Measurements from ENCODE around the gene CEP85. TPM values are rescaled to one million over a fixed set of nuclear protein-coding genes. Genes with fewer than 3 reads are reported as not detected.

Gene CEP85
- total and polyA plus RNA-seq, 2 of the 13 experiments (the other 11 are each of a cell fraction or from before 2014, with no cell fraction given) = 16.1 to 26.7 TPM

DNA sequence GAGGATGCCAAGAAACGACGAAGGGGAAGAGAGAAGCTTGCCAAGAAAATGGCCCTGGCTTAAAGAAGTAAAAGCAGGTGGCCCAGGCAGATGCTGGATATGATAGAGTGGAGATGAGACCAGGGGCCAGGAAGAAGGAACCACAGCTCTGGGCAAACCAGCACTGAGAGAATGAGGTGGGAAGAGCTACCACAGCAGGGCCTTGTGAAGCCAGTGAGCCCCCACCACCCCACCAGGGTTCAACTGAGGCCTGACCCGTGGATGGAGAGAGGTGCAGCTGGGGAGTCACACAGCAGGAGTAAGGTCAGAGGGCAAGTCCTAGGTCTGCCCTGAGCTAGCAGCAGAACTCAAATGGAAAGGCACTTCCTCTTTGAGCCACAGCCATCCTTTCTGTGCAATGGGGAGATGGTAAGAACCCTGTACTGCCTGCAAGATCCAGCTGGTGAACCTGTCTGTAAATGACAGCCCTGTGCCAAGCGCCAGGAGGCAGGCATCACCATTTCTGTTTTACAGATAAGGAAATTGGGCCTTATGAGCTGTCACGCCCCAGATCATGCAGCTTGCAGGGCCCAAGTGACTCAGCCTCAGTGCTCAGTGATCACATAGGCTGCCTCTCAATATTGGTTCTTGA lies 54.4 kb downstream of the CEP85 start:
- H3K27ac ChIP-seq (ENCODE audit: extremely low read length, insufficient read depth, low read length) = no peak overlapping the region
- in situ Hi-C loops (cut with HindIII; ENCODE audit: extremely low pct_ligation_motif_present, low pct_unique_long_range_greater_than_20kb) = loop anchor here (5.0 kb wide), 1 partner anchor 74 kb away; no protein-coding TSS in a partner anchor
- 67% methylated on average over 3 of the region's 5 CpGs for WGBS (ENCODE audit: low lambda C conversion rate)
- no peaks in the 10 kb centered on the region for H3K79me2 ChIP-seq (ENCODE audit: insufficient read depth, low read length)
- CTCF ChIA-PET (ENCODE audit: low intra/inter-chr PET ratio, low total read pairs) = no interaction called here
- POLR2A ChIA-PET = no interaction called here
- H4K20me1 ChIP-seq (ENCODE audit: insufficient read depth, low read length) = no peaks in the 10 kb centered on the region
- TF ChIP-seq ZNF326 (CRISPR knock-in tag; IDR thresholded peaks at IDR 0.05; ENCODE audit: borderline replicate concordance) (no peak), NPAS2 (CRISPR knock-in tag; IDR thresholded peaks at IDR 0.05; ENCODE audit: borderline replicate concordance) (no peak), HCFC1 (IDR thresholded peaks at IDR 0.05; ENCODE audit: low read depth, low read length) (no peak), ZNF501 (CRISPR knock-in tag; IDR thresholded peaks at IDR 0.05) (no peak), ZNF841 (CRISPR knock-in tag; IDR thresholded peaks at IDR 0.05; ENCODE audit: borderline replicate concordance) (no peak), DR1 (CRISPR knock-in tag; IDR thresholded peaks at IDR 0.05) (no peak), CEBPB (IDR thresholded peaks at IDR 0.05; ENCODE audit: borderline replicate concordance, low read depth, low read length) (no peak), ZC3H4 (CRISPR knock-in tag; IDR thresholded peaks at IDR 0.05; ENCODE audit: borderline replicate concordance) (no peak), ETV5 (CRISPR knock-in tag; IDR thresholded peaks at IDR 0.05; ENCODE audit: borderline replicate concordance) (no peak), ZNF558 (CRISPR knock-in tag; IDR thresholded peaks at IDR 0.05; ENCODE audit: borderline replicate concordance) (no peak), POLR2AphosphoS5 (IDR thresholded peaks at IDR 0.05; ENCODE audit: low read depth, low read length) (no peak), HES4 (CRISPR knock-in tag; IDR thresholded peaks at IDR 0.05; ENCODE audit: borderline replicate concordance) (no peak), RBM39 (IDR thresholded peaks at IDR 0.05; ENCODE audit: low read depth, low read length, poor library complexity, severe bottlenecking) (no peak), IKZF1 (IDR thresholded peaks at IDR 0.05) (no peak), ZNF205 (CRISPR knock-in tag; IDR thresholded peaks at IDR 0.05) (no peak), TP53 (CRISPR knock-in tag; conservative IDR thresholded peaks at IDR 0.05) (no peak), CENPT (CRISPR knock-in tag; IDR thresholded peaks at IDR 0.05; ENCODE audit: low read depth) (no peak)
- TF ChIP-seq, protein P1, sequence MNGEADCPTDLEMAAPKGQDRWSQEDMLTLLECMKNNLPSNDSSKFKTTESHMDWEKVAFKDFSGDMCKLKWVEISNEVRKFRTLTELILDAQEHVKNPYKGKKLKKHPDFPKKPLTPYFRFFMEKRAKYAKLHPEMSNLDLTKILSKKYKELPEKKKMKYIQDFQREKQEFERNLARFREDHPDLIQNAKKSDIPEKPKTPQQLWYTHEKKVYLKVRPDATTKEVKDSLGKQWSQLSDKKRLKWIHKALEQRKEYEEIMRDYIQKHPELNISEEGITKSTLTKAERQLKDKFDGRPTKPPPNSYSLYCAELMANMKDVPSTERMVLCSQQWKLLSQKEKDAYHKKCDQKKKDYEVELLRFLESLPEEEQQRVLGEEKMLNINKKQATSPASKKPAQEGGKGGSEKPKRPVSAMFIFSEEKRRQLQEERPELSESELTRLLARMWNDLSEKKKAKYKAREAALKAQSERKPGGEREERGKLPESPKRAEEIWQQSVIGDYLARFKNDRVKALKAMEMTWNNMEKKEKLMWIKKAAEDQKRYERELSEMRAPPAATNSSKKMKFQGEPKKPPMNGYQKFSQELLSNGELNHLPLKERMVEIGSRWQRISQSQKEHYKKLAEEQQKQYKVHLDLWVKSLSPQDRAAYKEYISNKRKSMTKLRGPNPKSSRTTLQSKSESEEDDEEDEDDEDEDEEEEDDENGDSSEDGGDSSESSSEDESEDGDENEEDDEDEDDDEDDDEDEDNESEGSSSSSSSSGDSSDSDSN (CRISPR knock-in tag; IDR thresholded peaks at IDR 0.05) = no peak
- ATAC-seq = no peak
- no peak for DNase-seq (ENCODE audit: low spot score)
- no peak overlapping the region for H3K4me2 ChIP-seq (ENCODE audit: low read depth, low read length)
- no peak overlapping the region for H3K4me3 ChIP-seq (replicated peaks in 1 of 3; ENCODE audit: insufficient read depth in 1 of 3, low read depth in 2 of 3, low read length in 3 of 3)
- BruUV-seq (replicated peaks) = no TSS peak
- H3K27me3 ChIP-seq (ENCODE audit: control insufficient read depth in 1 of 2, insufficient read depth in 2 of 2, low read length in 2 of 2) = no peaks in the 10 kb centered on the region
- H2AFZ ChIP-seq (ENCODE audit: low read length) = no peak overlapping the region
- H3K9ac ChIP-seq (ENCODE audit: insufficient read depth, low read depth, low read length) = no peak overlapping the region
- no peaks in the 10 kb centered on the region; a peak in 1 of 5 replicates for H3K36me3 ChIP-seq (replicated peaks in 1 of 2; ENCODE audit: control insufficient read depth in 1 of 2, insufficient read depth in 2 of 2, low read length in 2 of 2)
- H3K9me3 ChIP-seq (ENCODE audit: low read length) = no peaks in the 10 kb centered on the region
- intact Hi-C loops (cut with micrococcal nuclease; ENCODE audit: unreplicated experiment) = no loop called here
- no peak for FAIRE-seq
- no peaks in the 10 kb centered on the region for H3K4me1 ChIP-seq (ENCODE audit: insufficient read depth, low read length)

Data from HepG2 (cell line).